ENCODE data around the gene CAPN15. TPM values are rescaled to one million over a fixed set of nuclear protein-coding genes. Genes with fewer than 3 reads are reported as not detected.

Gene CAPN15
- total and polyA plus RNA-seq, 4 donors: 14.4 to 64.1 (median 38.9) TPM

GRCh38 chr16:576823-577201 is 49.3 kb downstream of the CAPN15 start:
- no peak for TF ChIP-seq CTCF (IDR thresholded peaks at IDR 0.05; ENCODE audit: control extremely low read depth, extremely low read depth)
- DNase-seq (no peak), ATAC-seq (ENCODE audit: insufficient read depth, low FRiP score) (no peak)
- Histone ChIP-seq H3K9me3 (ENCODE audit: control insufficient read depth in 4 of 4, insufficient read depth in 3 of 4, low read length in 3 of 4) (no peaks in the 10 kb centered on the region), H3K36me3 (ENCODE audit: control insufficient read depth in 4 of 4, insufficient read depth in 4 of 4, low read length in 4 of 4) (peaks cover 0 to 41% (median 3%) of the 10 kb centered on the region in 4 donors), H3K27ac (ENCODE audit: low read depth in 1 of 2, low read length in 1 of 2) (no peak overlapping the region), H3K27me3 (ENCODE audit: control insufficient read depth in 3 of 3, insufficient read depth in 3 of 3, low read length in 2 of 3) (no peaks in the 10 kb centered on the region), H3K4me3 (no peak overlapping the region), H3K4me1 (ENCODE audit: control insufficient read depth in 5 of 5, insufficient read depth in 5 of 5, low read length in 5 of 5) (no peaks in the 10 kb centered on the region), H3K9ac (ENCODE audit: insufficient read depth in 1 of 2, low read length in 2 of 2) (no peak overlapping the region)
- WGBS, 2 donors: 61 to 63% methylated on average over 8 of the region's 8 CpGs

GRCh38 chr16:577796-578195 is 50.3 kb downstream of the CAPN15 start:
- DNase-seq (no peak), ATAC-seq (ENCODE audit: insufficient read depth, low FRiP score) (no peak)
- H3K4me1 ChIP-seq (ENCODE audit: control insufficient read depth in 5 of 5, insufficient read depth in 5 of 5, low read length in 5 of 5): no peaks in the 10 kb centered on the region
- H3K27me3 ChIP-seq (ENCODE audit: control insufficient read depth in 3 of 3, insufficient read depth in 3 of 3, low read length in 2 of 3): no peaks in the 10 kb centered on the region
- H3K27ac ChIP-seq (ENCODE audit: low read depth in 1 of 2, low read length in 1 of 2): no peak overlapping the region
- peaks cover 0 to 43% (median 3%) of the 10 kb centered on the region in 4 donors for H3K36me3 ChIP-seq (ENCODE audit: control insufficient read depth in 4 of 4, insufficient read depth in 4 of 4, low read length in 4 of 4)
- WGBS, 2 donors: 93 to 94% methylated on average over 13 of the region's 13 CpGs
- H3K9ac ChIP-seq (ENCODE audit: insufficient read depth in 1 of 2, low read length in 2 of 2): no peak overlapping the region
- no peak for TF ChIP-seq CTCF (IDR thresholded peaks at IDR 0.05; ENCODE audit: control extremely low read depth, extremely low read depth)
- H3K4me3 ChIP-seq: no peak overlapping the region
- H3K9me3 ChIP-seq (ENCODE audit: control insufficient read depth in 4 of 4, insufficient read depth in 3 of 4, low read length in 3 of 4): no peaks in the 10 kb centered on the region

- H3K9me3 ChIP-seq (ENCODE audit: control insufficient read depth in 4 of 4, insufficient read depth in 3 of 4, low read length in 3 of 4): no peaks in the 10 kb centered on the region
- H3K36me3 ChIP-seq (ENCODE audit: control insufficient read depth in 4 of 4, insufficient read depth in 4 of 4, low read length in 4 of 4): peaks cover 0 to 47% (median 3%) of the 10 kb centered on the region in 4 donors
- H3K4me3 ChIP-seq: no peak overlapping the region
- 84 to 89% methylated on average over 24 of the region's 24 CpGs for WGBS, 2 donors
- H3K27me3 ChIP-seq (ENCODE audit: control insufficient read depth in 3 of 3, insufficient read depth in 3 of 3, low read length in 2 of 3): no peaks in the 10 kb centered on the region
- H3K9ac ChIP-seq (ENCODE audit: insufficient read depth in 1 of 2, low read length in 2 of 2): no peak overlapping the region
- H3K4me1 ChIP-seq (ENCODE audit: control insufficient read depth in 5 of 5, insufficient read depth in 5 of 5, low read length in 5 of 5): no peaks in the 10 kb centered on the region
- no peak for TF ChIP-seq CTCF (IDR thresholded peaks at IDR 0.05; ENCODE audit: control extremely low read depth, extremely low read depth)
- H3K27ac ChIP-seq (ENCODE audit: low read depth in 1 of 2, low read length in 1 of 2): no peak overlapping the region
- no peak for DNase-seq
- no peak for ATAC-seq (ENCODE audit: insufficient read depth, low FRiP score)
Measured at GRCh38 chr16:578232-578869, 50.8 kb downstream of the CAPN15 start.

Measured in lung (tissue), 12 donors.